GM12892 (cell line): ENCODE data around the gene MXI1.

Experiments used
- POLR2A ChIP-seq: IDR thresholded peaks from 2 replicates; pipeline ENCODE4 v1.6.1; 2011; ENCODE audit warnings: low read depth, low read length, control low read depth
- POLR2AphosphoS5 ChIP-seq: IDR thresholded peaks from 2 replicates; pipeline ENCODE4 v1.6.1; 2011; ENCODE audit warnings: low read depth, low read length, control low read depth
- TAF1 ChIP-seq: IDR thresholded peaks from 2 replicates; pipeline ENCODE4 v1.6.1; 2011; ENCODE audit warnings: low read depth, mild to moderate bottlenecking, control low read depth, low read length, borderline replicate concordance

DNA sequence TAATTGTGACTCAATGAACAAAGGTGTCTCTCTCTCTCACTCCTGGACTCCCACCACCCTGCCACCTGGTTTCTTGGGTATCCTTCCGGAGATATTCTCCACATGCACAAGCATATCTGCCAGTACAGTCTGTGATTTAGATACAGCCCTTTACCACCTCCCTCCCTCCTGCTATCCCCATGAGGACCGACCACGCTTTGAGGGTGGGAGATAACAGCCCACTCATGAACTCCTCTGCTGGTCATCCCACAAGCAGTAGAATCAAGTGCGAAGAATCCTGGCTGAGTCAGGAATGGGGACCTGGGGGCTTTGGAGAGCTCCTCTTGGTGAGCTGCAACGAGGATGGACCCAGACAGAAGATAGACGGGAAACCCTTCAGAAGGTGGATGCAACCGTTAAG is 28.2 kb upstream of the MXI1 start:
- TF ChIP-seq POLR2A = no peak
- no peak for TF ChIP-seq POLR2AphosphoS5
- no peak for TF ChIP-seq TAF1
